NOMO-1 treated with dmso at 0.1 percent for 144 hours (cell line): Measurements from ENCODE around the gene ANKRD36C.
"Not testable (repeated sequence)": the region's sequence is repeated elsewhere in the genome, so short reads cannot be mapped to it uniquely, and the experiment has no call there.

Experiments
- DNase-seq: peaks from one replicate; lab custom pipeline; 2025; ENCODE audit not compliant: unreplicated experiment; lab: John Stamatoyannopoulos, UW

The ANKRD36C gene

GRCh38 chr2:95991351-95992094 lies at the start of gene ANKRD36C:
Gene ANKRD36C, minus strand, starts transcription at chr2:95991824. Its CDS starts 116 bp downstream, at chr2:95991708.
- DNase-seq, result not testable (repeated sequence)

GRCh38 chr2:96035554-96035953 lies 43.9 kb upstream of the ANKRD36C start:
- DNase-seq, result not testable (repeated sequence)

- not testable (repeated sequence) for DNase-seq
These were observed 43.2 kb upstream of the ANKRD36C start, which contains the start of gene GPAT2 for GRCh38 chr2:96034792-96035191. Gene GPAT2, minus strand, starts transcription at chr2:96034916. Its CDS starts 2,557 bp downstream, at chr2:96032359.

DNA sequence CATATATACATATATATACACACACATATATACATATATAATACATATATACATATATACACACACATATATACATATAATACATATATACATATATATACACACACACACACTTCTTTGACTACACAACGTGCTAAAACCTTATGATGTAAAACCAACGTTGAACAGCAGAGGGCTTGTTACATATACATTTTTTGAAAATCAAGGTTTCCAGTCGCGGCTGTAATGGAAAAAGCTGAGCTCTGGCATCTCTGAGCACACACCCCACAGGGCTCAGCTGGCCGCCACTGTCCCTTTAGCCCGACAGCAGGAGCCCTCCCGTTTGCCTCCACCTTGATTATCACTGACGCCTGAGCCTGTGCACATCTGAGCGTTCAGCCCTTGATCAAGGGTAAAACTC lies 42.4 kb upstream of the ANKRD36C start:
- not testable (repeated sequence) for DNase-seq

- DNase-seq, result not testable (repeated sequence)
These were observed 36.2 kb upstream of the ANKRD36C start for GRCh38 chr2:96027725-96028325.

DNA sequence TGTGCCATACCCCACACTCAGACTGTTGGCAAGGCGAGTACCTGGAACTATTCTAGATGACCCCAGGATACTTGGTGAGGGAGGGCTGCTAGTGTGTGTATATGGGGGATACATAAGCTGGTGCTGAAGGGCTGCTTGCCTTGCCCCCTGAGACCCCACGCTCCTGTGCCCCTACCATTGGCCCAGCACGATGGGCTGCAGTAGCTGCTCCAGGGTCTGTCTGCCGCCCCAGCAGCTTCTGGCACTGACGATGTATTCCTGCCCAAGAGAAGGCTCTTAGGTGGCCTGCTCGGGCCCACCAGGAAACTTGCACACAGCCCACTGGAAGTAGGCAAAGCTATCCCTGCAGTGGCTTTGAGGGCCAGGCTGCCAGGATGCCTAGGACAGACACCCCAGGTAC lies 34.1 kb upstream of the ANKRD36C start:
- not testable (repeated sequence) for DNase-seq

GRCh38 chr2:96025194-96025492 lies 33.5 kb upstream of the ANKRD36C start:
- DNase-seq, result no peak

GRCh38 chr2:96024336-96025193 lies 32.9 kb upstream of the ANKRD36C start:
- no peak for DNase-seq

- not testable (repeated sequence) for DNase-seq
These were observed 32.1 kb upstream of the ANKRD36C start for GRCh38 chr2:96023701-96024100.

- not testable (repeated sequence) for DNase-seq
These were observed 31.2 kb upstream of the ANKRD36C start for GRCh38 chr2:96022701-96023447.

GRCh38 chr2:96022126-96022525 lies 30.5 kb upstream of the ANKRD36C start:
- DNase-seq, result not testable (repeated sequence)

GRCh38 chr2:96021142-96021541 lies 29.5 kb upstream of the ANKRD36C start:
- not testable (repeated sequence) for DNase-seq

DNA sequence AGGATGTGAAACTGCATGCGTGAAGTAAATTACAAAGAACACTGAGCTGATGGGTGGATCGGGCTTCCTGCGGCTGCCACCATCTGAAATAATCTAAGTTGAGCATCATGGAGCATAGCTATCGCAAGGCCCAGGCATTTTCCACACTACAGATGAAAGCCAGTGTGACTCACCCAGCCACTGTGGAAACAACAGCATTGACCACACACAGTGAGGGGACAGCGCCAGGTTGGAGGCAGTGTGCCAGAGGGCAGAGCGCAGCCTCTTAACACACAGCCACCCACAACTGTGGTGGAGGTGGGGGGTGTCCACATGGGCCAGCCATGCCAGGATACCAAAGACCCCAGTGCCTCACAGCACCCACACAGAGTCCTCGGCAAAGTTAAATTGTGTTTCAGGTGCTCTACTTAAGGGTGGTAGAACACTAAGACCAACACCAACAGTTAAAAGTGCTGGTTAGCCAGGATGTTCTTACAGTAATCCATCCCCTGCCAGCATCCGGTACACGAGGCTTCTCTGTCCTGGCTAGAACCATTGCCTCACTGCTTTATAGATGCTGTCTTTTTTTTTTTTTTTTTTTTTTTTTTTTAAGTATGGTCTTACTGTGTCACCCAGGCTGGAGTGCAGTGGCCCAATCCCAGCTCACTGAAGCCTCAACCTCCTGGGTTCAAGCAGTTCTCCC lies 28.4 kb upstream of the ANKRD36C start:
- DNase-seq, result not testable (repeated sequence)

GRCh38 chr2:96016321-96016720 lies 24.7 kb upstream of the ANKRD36C start:
- DNase-seq, result not testable (repeated sequence)

GRCh38 chr2:96012792-96013264 lies 21.2 kb upstream of the ANKRD36C start:
- not testable (repeated sequence) for DNase-seq

DNA sequence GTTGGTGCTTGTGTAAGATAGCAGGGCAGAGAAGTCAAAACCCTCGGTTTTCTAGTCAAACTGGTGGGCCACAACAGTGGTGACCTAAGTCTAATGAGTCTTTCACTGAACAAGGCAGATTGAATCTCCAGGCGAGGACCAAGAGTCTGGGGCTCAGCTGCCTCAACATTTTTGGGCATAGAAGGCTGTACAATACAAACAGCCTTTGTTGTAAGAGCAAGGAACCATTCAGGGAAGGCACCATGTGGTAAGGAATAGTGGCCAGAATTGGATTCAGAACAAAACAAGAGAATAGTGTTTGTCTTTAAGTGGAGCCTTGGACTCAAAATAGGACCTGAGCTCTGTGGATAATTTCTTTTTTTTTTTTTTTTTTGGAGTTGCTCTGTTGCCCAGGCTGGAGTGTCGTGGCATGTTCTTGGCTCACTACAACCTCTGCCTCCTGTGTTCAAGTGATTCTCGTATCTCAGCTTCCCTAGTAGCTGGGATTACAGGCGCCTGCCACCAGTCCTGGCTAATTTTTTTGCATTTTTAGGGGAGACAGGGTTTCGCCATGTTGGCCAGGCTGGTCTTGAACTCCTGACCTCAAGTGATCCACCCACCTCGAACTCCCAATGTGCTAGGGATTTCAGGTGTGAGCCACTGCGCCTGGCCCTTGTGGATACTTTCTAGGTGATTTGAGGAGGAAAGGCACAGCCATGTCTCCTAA lies 20.6 kb upstream of the ANKRD36C start:
- DNase-seq, result not testable (repeated sequence)

DNA sequence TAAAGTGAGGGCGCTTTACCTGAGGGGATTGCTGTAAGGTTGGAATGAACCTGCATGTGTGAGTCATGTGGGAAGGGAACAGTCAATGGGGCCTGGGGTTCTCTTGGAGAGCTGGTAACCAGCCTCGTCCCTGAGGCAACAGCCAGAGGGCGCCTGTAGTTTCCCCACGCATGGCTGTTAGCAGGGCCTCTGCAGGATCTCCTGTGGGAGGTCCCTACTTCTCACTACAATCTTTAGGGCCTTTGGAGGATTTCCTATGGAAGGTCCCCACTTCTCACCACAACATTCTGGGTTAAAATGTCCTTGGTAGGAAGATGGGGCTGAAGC lies 19.5 kb upstream of the ANKRD36C start:
- DNase-seq, result not testable (repeated sequence)

DNA sequence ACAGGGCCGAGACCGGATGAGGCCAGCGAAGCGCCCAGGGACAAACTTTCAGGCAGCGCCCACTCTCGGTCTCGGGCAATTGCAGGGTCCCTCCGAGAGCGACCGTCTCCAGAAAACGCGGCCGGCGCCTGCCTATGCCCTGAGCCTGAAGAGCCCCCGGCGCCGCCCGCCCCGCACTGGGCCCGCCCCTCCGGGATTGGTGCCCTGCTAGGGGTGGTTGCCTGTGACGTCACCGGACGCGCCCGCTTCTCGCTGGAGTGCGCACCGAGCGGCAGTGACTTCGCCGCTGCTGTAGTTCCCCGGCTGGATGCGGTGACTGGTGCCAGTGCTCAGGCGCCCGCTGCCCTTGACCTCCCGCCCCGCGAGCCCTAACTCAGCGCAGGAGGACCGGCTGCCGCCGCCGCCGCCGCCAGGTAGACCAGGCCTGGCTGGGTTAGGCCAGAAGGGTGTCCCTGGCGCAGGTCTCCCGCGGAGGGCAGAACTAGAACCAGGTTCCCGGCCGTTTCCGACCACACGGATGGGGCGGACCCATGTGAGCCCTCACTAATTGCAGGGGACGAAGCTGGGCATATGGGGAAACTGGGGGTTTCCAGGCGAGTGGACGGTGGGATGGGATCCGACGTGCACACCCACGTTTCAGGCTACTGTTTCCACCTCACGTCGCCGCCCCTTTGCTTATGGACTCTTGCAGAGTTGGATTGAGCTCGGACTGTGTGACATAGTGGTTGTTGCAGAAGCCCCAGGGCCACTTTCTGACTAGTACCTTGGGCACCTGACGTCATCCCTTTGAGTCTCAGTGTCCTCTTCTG lies 18.9 kb upstream of the ANKRD36C start:
- not testable (repeated sequence) for DNase-seq

DNA sequence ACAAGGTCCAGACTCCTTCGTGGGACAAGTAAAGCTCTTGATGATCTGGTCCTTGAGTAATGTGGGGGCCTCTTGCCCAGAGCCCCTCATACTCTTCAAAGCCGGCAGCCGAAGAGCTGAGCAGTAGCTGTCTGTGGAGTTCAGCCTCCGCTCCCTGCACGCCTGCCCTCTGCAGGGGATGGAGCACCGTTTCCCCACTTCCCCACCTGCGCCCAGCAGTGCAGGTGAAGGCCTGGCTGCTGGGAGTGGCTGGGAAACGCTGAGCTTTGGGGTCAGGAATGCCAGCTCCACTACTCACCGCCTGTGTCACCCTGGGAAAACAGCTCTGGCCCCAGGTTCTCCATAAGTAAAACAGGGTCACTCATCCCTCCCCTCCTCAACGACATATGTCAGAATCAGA lies 18.2 kb upstream of the ANKRD36C start:
- DNase-seq, result not testable (repeated sequence)
